HCT116 (cell line): ENCODE data around the gene TOX2.

Source experiments
- EZH2phosphoT487 ChIP-seq: fragments of 200-600 bp; IDR thresholded peaks from 2 replicates; pipeline ENCODE4 v1.6.1; 2018; ENCODE audit warnings: antibody characterized with exemption, borderline replicate concordance
- JUND ChIP-seq: IDR thresholded peaks from 2 replicates; pipeline ENCODE4 v1.6.1; 2012
- POLR2A ChIP-seq: IDR thresholded peaks from 2 replicates; pipeline ENCODE4 v1.7.0; 2011; ENCODE audit warnings: borderline replicate concordance; ENCODE audit not compliant: insufficient read depth, insufficient read length; ENCODE audit errors: extremely low read depth
- TF ChIP-seq, protein P1 (sequence below), 3 experiments: fragments of 200-600 bp in 1 of 3; sonication (generic) in 1 of 3; IDR thresholded peaks in 2 of 3; conservative IDR thresholded peaks in 1 of 3; 2 replicates each; pipeline ENCODE4 v1.5.1; 2012 to 2017; ENCODE audit warnings: low read depth in 2 of 3, low read length in 2 of 3, antibody characterized with exemption in 1 of 3, borderline replicate concordance in 1 of 3, control low read depth in 1 of 3, mild to moderate bottlenecking in 1 of 3, mixed read lengths in 1 of 3, mixed run types in 1 of 3, moderate library complexity in 1 of 3; ENCODE audit not compliant: insufficient read depth in 1 of 3

DNA sequence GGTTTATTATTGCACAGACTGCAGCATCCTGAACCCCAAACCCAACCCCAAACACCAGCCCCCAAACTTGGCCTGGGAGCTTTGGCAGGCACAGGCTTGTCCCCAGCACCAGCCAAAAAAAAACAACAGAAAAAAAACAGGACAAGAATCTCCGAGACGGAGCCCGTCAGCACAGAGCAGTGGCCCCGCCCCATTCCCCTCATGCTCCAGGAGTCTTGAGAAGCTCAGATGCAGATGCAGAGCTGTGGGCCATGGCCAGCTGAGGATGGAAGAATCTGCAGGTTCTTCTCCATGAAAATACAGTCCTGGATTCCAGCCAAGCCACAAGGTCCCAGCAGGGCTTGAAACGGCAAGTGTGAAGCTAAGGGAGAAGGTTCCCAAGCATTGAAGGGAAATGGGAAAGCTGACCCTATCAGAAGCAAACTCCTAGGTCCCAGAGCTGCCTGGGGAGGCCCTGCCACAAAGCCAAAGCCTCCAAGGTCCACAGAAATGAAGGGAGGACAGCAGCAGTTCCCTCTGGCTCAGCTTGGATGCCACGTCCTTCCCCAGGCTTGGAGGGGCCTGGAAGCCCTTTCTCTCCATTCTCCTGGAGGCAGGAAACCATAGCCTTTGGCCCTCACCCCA lies 197.2 kb downstream of the TOX2 start:
- TF ChIP-seq, protein P1, sequence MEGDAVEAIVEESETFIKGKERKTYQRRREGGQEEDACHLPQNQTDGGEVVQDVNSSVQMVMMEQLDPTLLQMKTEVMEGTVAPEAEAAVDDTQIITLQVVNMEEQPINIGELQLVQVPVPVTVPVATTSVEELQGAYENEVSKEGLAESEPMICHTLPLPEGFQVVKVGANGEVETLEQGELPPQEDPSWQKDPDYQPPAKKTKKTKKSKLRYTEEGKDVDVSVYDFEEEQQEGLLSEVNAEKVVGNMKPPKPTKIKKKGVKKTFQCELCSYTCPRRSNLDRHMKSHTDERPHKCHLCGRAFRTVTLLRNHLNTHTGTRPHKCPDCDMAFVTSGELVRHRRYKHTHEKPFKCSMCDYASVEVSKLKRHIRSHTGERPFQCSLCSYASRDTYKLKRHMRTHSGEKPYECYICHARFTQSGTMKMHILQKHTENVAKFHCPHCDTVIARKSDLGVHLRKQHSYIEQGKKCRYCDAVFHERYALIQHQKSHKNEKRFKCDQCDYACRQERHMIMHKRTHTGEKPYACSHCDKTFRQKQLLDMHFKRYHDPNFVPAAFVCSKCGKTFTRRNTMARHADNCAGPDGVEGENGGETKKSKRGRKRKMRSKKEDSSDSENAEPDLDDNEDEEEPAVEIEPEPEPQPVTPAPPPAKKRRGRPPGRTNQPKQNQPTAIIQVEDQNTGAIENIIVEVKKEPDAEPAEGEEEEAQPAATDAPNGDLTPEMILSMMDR (IDR thresholded peaks at IDR 0.05 in 2 of 3, conservative IDR thresholded peaks at IDR 0.05 in 1 of 3; ENCODE audit: borderline replicate concordance in 1 of 3, insufficient read depth in 1 of 3, low read depth in 2 of 3, low read length in 2 of 3): no peak
- TF ChIP-seq POLR2A (no peak), EZH2phosphoT487 (no peak), JUND (no peak)
